Epithelial cell of prostate (primary cell): ENCODE measurements around the gene MUC4.
"Not testable (repeated sequence)": the region's sequence is repeated elsewhere in the genome, so short reads cannot be mapped to it uniquely, and the experiment has no call there.

ENCODE experiments used
- DNase-seq: peaks from one replicate; pipeline ENCODE4 v3.0.0-alpha.2; 2011; ENCODE audit warnings: low read depth, low spot score
- H3K27ac ChIP-seq: fragments of 450-650 bp; 2 replicates; pipeline ENCODE4 v1.5.1; 2017; ENCODE audit warnings: mild to moderate bottlenecking

MUC4 gene

GRCh38 chr3:195788711-195789581, 22.8 kb downstream of the MUC4 start:
- H3K27ac ChIP-seq, result no peak overlapping the region
- DNase-seq, result no peak

GRCh38 chr3:195785781-195786405, 25.8 kb downstream of the MUC4 start:
- DNase-seq, result not testable (repeated sequence)

GRCh38 chr3:195784031-195784430, 27.7 kb downstream of the MUC4 start:
- not testable (repeated sequence) for H3K27ac ChIP-seq, DNase-seq

More at GRCh38 chr3:195785781-195786405, 25.8 kb downstream of the MUC4 start:
- not testable (repeated sequence) for H3K27ac ChIP-seq

GRCh38 chr3:195781236-195781635, 30.5 kb downstream of the MUC4 start:
- H3K27ac ChIP-seq, DNase-seq: not testable (repeated sequence)

GRCh38 chr3:195777975-195778374, 33.8 kb downstream of the MUC4 start:
- H3K27ac ChIP-seq, result no peak overlapping the region
- no peak for DNase-seq

GRCh38 chr3:195774917-195775316, 36.8 kb downstream of the MUC4 start:
- no peak for DNase-seq
- H3K27ac ChIP-seq, result no peak overlapping the region

- no peak for DNase-seq
- H3K27ac ChIP-seq, result no peak overlapping the region
Measured at GRCh38 chr3:195773956-195774537, 37.7 kb downstream of the MUC4 start.

GRCh38 chr3:195771646-195772300, 40.0 kb downstream of the MUC4 start:
- DNase-seq, result no peak
- H3K27ac ChIP-seq, result no peak overlapping the region

GRCh38 chr3:195770841-195771645, 40.7 kb downstream of the MUC4 start:
- not testable (repeated sequence) for H3K27ac ChIP-seq, DNase-seq

- DNase-seq, result no peak
Measured at GRCh38 chr3:195770081-195770840, 41.5 kb downstream of the MUC4 start.

GRCh38 chr3:195769551-195769950, 42.2 kb downstream of the MUC4 start:
- no peak overlapping the region for H3K27ac ChIP-seq
- DNase-seq, result no peak

More at GRCh38 chr3:195770081-195770840, 41.5 kb downstream of the MUC4 start:
- H3K27ac ChIP-seq, result no peak overlapping the region

GRCh38 chr3:195768831-195769303, 42.9 kb downstream of the MUC4 start:
- no peak for DNase-seq
- H3K27ac ChIP-seq, result no peak overlapping the region

- no peak overlapping the region for H3K27ac ChIP-seq
- DNase-seq, result no peak
Measured at GRCh38 chr3:195768414-195768813, 43.3 kb downstream of the MUC4 start.

GRCh38 chr3:195767792-195768191, 43.9 kb downstream of the MUC4 start:
- H3K27ac ChIP-seq, result no peak overlapping the region
- DNase-seq, result no peak

- no peak for DNase-seq
- H3K27ac ChIP-seq, result no peak overlapping the region
Measured at GRCh38 chr3:195766671-195767070, 45.1 kb downstream of the MUC4 start.

- DNase-seq, result no peak
- H3K27ac ChIP-seq, result no peak overlapping the region
Measured at GRCh38 chr3:195764961-195765706, 46.6 kb downstream of the MUC4 start.

- H3K27ac ChIP-seq, result no peak overlapping the region
- no peak for DNase-seq
Measured at GRCh38 chr3:195763843-195764825, 47.6 kb downstream of the MUC4 start.
